HUDEP-2 (cell line): ENCODE results near the gene RFX8.
A peak's percentile ranks its signal among the peaks of the same experiment; 100 is the strongest.
"Not testable (repeated sequence)": the region's sequence is repeated elsewhere in the genome, so short reads cannot be mapped to it uniquely, and the experiment has no call there.

Experiments used
- DNase-seq, 76 experiments: peaks; one replicate each; lab custom pipeline; 2025; ENCODE audit not compliant: unreplicated experiment in 76 of 76; lab: John Stamatoyannopoulos, UW

Gene RFX8

DNA sequence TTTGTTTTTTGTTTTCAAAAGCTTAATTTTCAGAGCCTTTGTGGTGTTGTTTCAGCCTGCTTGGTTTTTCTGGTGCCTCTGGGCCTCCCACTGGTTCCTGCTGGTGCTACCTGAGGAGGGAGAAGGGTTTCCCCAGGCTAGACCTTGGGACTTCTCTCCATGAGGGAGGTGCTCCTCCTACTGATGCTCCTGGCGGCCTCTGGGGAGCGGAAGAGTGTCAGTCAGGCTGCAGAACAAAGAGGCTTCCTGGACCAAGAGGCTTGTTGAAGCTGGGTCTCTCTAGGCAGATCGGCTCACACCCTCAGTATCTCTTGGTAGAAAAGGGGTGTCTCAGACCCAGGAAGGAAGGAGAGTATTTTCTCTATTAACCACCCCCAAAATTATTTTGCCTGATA, 32.2 kb downstream of the RFX8 start:
- no peak for DNase-seq

DNA sequence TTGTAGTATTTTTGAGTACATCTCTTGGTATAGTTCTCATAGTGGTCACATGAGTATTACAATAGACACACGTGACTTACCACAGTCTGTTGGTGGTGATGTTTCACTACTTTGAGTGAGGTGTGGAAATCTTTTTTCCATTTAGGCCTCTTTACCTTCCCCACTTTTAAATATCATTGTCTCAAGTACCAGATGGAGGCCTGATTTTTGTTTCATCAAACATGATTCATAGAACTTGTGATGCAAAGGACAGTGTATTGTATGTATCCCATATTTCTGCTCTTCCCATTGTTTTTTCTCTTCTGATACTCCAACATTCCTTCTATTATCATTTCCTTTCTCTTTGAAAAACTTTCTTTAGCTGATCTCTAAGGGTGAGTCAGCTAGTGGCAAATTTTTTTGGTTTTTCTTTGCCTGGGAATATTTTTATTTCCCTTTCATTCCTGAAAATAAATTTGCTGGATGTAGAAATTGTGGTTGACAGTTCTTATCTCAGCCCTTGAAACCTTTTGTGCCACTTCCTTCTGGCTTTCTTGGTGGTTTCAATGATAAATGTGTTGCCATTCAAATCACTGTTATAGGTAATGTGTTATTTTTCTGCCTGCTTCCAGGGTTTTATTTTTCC, 32.8 kb downstream of the RFX8 start:
- DNase-seq, result no peak

DNA sequence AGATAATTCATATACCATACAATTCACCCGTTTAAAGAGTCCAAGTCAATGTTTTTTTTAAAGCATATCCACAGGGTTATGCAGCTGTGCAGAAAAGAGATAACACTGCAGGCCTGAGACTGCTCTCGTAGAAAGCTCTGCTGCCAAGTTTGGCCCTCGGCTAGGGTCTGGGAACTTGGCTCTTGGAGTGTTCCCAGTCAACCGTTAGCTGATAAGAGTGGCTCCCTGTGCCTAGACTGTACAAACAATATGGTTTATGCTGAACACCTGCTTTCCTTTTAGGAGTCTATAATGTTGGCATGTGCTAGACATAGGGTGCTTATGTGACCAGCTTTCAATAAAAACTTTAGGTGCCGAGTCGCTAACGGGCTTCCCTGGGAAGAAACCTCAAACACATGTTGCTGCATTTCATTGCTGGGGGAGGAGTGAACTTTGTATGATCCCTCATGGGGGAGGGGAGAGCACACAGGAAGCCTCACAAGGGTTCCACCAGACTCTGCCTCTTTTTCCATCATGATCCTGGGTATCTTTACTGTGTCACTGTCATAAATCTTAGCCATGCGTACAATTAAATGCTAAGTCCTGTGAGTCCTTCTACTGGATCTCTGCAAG, 34.7 kb downstream of the RFX8 start:
- peak in 54 of 76 experiments; percentile 1 to 70 (median 21) for DNase-seq

DNA sequence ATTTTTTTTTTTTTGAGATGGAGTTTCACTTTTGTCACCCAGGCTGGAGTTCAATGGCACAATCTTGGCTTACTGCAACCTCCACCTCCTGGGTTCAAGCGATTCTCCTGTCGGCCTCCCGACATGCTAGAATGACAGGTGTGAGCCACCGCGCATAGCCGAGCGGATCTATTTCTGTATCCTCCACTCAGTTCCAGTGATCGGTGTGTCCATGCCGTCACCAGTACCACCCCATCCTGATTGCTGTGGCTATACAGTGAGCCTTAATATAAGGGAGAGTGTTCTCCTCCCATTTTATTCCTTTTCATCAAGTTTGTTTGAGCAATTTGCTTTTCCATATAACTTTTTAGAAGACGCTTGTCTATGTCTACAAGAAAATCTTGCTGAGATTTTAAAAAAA, 35.2 kb downstream of the RFX8 start:
- DNase-seq, result no peak

DNA sequence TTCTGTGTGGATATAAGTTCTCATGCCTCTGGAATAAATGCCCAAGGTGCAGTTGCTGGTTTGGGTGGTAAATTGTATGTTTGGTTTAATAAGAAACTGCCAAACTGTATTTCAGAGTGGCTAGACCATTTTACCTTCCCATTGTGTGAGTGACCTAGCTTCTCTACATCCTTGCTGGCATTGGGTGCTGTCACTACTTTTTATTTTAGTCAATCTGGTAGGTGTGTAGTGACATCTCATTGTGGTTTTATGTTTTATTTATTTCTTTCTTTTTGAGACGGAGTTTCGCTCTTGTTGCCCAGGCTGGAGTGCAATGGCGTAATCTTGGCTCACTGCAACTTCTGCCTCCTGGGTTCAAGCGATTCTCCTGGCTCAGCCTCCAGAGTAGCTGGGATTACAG, 36.4 kb downstream of the RFX8 start:
- not testable (repeated sequence) for DNase-seq

DNA sequence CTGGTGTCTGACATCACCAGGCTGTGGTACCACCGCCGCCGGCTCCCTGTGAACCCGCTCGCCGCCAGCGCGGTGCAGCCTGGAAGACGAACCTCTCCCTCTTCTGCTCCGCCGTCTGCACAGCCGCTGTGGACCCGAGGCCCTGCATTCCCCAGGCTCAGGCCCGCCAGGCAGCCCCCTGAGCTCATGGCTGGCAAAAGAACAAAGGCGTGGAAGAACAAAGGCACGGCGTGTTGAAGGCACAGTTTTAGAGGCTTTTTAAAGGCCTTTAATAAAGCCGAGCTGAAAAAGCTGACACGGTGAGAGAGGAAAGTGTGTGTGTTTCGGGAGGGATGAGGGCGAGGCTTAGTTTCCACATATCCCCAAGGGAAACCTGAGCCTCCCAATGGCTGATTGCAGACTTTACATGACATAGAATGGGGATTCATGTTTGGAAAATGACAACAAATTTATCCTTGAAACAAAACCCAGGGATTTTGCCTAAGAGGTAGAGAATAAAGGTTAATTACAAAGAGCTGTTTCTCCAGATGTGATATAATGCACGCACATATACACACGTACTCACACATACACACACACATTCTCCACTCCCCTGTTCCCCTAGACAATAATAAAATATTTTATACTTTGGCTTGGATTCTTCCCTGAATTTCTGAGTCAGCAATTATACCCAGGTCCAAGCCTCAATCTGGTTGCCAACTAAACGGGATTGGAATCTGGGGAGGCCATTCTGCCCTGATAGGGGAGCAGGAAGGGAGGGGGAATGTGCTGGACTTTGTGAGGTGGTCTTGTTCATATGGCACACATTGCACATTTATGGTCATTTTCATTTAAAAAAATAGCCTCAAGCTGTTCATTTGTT, 39.7 kb downstream of the RFX8 start:
- no peak for DNase-seq

DNA sequence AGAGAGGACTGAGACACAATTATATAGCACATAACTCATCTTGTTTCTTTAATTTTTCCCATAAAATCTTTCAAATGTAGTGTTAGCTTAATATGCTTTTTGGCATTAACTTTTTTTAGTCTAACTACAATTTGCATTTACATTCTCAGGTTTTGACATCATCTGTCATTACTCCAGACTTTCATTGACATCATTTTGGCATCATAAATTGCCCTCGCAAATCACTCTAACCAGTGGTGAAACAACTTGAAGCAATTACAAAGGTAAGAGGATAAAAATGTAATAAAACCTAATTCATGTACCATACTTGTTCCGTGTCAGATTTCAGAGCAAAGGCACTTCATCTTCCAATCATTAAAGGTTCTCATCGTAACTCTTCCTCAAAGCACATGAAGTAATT, 41.4 kb downstream of the RFX8 start:
- no peak for DNase-seq

DNA sequence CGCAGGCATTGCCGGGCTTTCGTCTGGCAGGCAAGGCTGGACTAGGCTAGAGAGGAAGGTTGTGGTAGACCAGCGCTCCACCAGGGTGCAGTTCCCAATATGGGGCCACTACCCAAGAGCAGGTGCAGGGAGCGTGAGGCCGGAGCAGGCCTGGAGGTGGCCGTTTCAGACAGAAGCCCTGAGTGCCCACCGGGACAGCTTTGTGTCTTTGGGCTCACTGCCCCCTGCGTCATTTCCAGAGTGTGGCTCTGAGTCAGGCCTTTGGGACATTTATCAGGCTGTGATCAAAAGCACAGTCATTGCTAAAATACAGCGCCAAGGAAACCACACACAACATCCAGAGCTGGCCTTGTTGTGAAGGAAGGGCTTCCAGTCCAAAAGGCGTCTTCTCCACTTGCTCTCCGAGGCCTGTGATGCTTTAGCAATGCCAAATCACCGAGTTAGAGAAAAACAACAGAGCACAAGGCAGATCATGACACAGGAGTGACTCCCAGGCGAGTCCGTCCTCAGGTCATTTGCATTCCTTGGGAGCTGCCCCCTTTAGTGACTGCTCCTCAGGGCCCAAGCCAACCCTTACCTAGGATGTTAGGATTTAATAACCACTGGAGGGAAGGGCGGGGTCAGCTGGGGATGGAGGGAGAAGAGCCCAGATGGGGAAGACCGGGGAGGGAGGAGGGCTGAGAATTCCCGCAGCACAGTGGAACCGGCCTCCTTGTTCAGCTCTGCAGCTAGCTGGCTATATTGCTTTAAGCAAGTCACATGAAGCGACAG, 42.3 kb downstream of the RFX8 start:
- peak in 1 of 76 experiments; percentile 6 for DNase-seq

DNA sequence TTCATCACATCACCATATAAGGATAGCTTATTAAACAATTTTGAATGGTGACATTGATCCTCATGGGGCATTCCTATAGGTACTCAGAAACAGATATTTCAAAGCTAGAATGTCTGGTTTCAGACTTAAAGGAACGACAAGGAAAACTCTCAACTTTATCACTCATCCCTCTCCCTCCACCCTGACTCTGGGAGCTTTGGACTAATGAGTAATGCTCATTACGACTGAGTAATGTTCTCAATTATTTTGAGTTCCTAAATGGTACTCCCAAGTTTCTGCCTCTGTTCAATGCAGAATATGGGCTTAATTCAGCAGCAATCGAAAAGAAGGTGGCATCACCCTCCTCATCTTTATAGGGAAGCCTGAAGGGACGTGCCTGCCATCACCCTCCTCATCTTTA, 43.4 kb downstream of the RFX8 start:
- DNase-seq, result no peak

DNA sequence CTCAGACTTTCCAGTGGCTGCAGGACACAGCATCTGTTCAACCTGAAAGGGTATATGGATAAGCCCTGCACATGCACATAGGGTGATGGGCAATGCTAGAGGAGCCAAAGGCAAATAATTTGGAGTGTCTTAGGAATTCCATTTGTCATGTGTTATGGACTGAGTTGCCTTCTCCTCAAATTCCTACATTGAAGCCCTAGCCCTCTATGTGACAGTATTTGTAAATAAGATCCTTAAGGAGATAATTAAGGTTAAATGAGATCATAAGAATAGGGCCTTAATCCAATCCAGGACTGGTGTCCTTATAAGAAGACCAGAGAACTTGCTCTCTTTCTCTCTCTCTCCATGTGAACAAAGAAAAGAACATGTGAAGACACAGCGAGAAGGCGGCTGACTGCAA, 44.8 kb downstream of the RFX8 start:
- DNase-seq, result no peak

DNA sequence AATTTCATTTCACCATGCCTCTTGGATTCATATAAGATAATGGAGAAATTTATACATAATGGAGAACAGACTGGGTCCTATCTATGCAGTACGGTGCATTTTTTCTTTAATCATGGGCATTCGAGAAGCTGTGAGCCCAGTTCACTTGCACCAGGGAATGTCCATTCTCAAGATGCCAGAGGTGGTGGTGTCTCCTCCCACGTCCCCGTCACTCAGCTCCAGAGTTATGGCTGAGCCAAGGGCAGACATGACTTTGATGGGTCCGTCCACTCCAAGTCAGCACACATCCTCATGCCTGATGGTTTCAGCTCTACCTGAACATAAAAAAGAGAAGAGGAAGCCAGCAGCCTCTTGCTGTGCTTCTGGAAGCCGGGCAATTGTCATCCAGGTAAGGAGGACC, 45.5 kb downstream of the RFX8 start:
- DNase-seq, result no peak

DNA sequence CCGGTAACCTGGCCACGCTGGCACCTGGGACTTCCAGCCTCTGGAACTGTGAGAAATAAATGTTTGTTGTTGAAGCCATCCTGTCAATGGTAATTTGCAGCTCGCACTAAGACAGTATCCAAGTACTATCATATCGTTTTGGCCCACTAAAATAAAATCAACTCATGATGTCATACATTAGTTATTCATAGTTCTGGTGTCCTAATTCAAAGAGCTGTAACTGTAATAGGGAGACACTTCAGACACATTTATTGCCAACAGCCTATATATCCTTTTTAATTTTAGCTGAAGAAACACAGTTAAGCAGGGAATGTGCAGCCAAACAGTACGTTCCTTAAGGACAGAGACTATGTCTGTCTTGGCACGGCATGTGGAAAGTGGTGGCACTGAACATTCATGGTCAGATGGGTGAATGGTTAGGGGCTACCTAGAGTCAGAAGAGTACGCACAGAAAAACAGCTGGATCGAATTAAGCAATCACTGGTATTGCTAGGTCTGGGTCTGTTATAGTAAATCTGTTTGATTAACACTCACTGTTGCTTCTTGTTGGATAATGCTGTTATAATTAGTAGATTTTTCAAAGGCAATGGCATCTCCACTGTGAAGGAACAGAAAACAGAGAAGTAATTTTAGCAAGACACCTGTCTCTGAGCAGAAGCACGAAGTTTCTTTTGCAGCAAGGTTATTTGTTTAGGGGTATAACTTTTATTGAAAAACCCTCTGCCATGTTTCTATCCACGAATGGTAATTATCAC, 46.3 kb downstream of the RFX8 start:
- DNase-seq, result no peak

DNA sequence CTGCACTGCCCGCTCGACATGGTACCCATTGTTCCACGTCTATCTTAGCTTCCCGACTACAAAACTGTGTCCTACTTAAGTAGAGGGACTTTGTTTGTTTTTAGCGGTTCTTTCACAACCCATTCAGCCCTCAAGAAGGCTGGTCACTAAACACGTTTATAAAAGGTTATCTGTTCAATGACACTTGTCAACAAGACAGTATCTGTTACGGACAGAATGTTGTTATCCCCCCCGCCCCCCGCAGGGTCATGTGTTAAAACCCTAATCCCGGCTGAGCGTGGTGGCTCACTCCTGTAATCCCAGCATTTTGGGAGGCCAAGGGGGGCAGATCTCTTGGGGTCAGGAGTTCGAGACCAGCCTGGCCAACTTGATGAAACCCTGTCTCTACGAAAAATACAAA, 47.2 kb downstream of the RFX8 start:
- no peak for DNase-seq

DNA sequence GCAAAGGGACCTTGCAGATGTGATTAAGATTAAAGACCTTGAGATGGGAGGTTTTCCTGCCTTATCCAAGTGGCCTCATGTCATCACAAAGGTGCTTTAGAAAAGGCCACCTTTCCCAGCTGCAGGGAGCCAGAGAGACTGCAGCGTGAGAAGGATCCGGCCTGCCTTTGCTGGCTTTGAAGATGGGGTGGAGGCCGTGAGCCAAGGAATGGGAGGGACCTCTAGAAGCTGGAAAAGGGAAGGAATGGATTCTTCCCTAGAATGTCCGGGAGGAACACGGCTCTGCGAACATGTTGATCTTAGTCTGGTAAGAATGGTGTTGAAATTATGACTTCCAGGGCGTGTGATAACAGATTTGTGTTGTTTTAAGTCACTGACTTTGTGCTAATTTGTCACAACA, 47.7 kb downstream of the RFX8 start:
- no peak for DNase-seq

DNA sequence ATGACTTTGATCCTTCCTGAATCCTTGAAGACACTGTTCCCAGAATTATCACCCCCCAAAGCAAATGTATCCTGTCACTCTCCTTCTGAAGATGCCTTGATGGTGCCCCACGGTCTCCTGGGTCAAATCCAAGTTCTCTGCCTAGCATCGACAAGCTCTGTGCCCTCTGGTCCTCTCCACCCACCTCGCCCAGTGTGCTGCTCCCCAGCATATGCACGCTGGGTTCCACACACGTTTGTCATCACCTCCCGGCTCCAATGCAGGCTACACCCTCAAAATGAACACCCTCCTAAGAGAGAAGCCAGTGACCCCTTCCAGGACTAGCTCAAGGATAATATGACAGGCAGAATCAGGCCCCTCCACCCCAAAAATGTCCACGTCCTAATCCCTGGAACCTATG, 48.1 kb downstream of the RFX8 start:
- no peak for DNase-seq

DNA sequence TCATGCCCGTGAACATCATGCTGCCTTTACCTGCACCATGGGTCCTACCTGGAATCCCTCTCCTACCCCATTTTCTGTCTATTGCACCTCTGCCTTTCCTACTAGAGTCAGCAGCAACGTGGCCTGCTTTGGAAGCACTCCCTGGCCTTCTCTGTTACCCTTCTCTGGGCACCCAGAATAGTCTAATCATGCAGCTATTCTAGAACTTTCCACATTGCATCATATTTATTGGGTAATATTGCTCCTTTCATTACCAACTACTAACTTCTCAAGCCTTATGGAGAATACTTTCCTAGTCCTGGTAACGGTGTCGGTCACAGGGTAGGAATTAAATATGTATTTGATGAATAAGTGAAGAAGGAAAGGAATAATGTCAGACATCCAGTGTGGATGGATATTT, 54.3 kb downstream of the RFX8 start:
- no peak for DNase-seq

DNA sequence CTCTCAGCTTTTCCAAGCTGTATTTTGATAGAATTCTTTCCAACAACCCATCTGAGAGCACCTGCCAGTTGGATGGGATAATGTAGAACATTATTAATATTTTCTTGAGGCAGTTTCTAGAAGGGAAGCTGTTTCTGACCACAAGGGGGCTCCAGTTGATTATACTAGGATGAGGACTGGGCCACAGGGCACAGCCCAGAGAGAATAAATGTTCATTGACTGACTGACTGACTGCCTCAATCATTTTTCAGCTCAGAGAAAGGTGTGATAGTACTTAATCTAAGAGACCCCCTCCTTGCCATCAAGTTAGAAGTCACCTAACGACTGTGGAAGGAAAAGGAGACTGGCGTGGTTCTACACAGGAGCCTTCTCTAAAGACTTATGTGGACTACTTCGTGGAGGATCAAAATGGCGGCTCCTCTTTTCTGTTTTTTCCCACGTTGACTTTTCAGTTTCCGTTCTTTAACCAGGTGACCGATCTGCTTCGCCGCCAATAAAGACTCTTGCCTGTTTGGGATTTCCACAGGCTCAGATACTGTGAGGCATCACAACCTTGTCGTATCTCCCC, 55.7 kb downstream of the RFX8 start:
- DNase-seq, result peak in 43 of 76 experiments; percentile 3 to 65 (median 25)

DNA sequence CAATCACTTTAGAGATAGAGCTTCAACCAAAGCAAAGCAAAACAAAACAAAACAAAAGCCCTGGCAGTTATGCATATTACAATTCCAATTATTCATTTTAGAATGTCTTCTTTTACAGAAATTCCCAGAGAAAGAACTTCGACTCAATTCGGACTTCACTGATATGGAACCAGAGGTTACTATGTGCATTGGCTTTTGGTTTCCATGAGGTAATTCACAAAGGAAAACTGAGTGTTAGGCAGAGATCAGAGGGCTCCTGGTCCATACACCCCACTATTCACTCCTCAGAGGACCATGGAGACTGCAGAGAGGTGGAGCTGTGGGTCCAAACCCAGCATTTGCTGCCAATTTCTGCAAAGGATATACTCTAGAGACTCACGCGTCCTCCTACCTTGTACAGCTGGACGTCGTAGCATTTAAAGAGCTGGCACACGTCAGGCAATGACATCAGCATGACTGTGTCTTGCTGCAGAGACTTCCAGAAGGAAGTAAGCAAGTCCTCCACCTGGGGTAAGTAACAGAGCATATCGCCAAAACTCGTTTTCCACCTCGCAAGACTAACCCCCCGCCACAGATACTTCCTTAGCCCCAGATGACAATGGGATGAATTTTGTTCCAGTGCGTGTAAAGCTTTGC, 56.3 kb downstream of the RFX8 start:
- no peak for DNase-seq

DNA sequence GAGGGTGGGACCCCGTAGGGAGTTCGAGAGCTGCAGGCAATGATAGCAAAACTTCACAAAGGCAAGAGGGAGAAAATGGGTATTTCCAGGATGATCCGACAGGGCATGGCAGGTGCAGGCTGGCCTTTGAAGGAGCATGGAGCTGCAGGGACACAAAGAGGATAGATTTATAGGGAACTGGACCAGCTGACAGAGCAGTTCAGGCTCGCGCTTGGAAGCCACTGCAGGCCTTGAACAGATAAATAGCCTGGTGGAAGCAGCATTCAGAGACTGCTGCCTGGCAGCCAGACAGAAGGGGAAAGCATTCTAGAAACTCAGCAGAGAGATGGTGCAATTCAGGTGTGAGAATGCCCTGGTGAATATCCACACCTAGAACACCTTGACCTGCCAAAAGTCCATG, 58.3 kb downstream of the RFX8 start:
- no peak for DNase-seq

DNA sequence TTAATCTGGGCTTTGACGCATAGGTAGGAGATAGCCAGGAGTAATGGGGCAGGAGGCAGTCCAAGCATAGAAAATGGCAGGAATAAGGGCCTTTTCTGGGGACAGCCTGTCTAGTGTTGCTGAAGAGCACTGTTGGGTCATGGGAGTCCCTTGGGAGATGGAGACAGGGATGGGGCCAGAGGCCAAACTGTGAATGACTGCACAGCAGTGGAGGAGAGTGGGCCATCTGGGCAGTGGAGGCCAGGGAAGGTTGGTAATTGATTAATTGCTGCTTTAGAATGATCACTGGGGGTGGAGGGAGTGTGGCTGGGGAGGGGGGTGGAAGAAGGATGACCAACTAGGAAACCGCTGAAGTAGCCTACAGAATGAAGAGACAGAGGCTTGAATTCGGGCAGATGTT, 59.0 kb downstream of the RFX8 start:
- DNase-seq, result no peak
